Measurements from ENCODE around the gene TBXA2R.
A peak's percentile ranks its signal among the peaks of the same experiment; 100 is the strongest.

Gene TBXA2R

DNA sequence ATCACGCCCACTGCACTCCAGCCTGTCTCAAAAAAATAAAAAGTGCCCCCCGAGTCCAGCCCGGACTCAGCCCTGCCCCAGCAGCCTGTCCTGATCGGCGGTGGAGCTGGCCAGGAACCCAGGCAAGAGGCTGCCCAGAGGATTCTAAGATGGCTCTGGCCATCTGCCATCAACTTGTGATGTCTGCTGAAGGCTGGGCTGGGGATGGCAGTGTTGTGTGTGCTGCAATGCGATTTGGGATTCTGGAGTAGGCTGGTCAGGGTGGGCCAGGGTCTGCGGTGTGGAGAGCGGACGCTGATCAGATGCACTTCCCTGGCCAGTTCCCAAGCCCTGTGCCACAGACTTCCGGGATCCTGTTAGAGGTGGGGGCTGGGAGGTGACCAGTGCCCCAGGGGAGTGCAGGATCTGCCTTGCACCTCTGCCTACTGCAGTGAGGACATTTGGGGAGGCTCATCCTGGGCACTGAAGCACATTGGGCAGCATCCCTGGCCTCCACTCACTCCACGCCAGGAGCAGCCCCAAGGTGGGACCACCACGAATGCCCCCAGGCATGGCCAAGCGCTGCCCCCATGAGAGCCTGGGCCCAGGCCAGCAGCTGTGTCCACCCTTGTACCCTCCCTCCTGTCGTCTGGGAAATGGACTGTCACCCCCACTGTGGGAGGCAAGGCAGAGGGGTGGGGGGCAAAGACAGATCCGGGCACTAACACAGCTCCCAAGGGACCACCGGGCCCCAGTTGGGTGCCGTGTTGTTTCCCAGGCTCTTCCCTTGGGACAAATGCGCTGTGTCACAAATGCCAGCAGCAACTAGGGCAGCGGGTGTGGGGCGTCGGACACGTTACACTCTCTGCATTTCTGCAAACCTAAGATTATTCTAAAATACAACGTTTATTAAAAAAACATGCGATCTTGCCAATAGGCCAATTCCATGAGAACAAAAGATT is 3.4 kb upstream of the TBXA2R start:
- peak; percentile 38 for DNase-seq (ENCODE audit: low read depth)

DNA sequence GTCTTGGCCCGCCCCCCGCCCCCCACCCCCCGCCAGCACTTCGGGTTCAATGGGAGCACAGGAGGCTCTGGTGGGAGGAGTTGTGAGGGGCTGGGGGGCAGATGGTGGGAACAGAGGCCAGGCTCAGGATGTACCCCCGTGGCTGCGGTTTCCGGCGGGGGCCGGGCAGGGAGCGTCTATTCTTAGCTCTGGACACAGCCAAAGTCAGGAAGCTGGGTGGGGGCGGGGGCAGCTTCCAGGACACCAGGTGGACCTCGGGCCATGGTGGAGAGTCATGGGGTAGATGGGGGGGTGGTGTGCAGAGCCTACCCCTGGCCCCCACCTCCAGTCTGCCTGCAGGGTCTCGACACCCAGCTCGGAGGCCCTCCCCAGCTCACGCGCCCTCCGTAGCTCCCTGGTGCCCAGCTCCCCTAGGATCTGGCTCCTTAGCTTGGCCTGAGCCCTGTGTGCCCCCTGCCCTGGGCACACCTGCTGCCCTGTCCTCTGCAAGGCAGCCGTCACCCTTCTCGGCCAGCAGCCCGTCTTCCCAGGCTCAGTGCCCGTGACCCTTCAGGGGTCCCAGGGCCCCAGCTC is 2.2 kb upstream of the TBXA2R start:
- TF ChIP-seq POLR2A (IDR thresholded peaks at IDR 0.05; ENCODE audit: extremely low read depth, insufficient read length) = no peak
- TF ChIP-seq MYC (IDR thresholded peaks at IDR 0.05; ENCODE audit: low read depth, low read length) = peak; percentile 35; the same call in 1 of the 2 replicates
- TF ChIP-seq MAX (IDR thresholded peaks at IDR 0.05; ENCODE audit: low read depth, low read length) = no peak
- TF ChIP-seq, protein P1, sequence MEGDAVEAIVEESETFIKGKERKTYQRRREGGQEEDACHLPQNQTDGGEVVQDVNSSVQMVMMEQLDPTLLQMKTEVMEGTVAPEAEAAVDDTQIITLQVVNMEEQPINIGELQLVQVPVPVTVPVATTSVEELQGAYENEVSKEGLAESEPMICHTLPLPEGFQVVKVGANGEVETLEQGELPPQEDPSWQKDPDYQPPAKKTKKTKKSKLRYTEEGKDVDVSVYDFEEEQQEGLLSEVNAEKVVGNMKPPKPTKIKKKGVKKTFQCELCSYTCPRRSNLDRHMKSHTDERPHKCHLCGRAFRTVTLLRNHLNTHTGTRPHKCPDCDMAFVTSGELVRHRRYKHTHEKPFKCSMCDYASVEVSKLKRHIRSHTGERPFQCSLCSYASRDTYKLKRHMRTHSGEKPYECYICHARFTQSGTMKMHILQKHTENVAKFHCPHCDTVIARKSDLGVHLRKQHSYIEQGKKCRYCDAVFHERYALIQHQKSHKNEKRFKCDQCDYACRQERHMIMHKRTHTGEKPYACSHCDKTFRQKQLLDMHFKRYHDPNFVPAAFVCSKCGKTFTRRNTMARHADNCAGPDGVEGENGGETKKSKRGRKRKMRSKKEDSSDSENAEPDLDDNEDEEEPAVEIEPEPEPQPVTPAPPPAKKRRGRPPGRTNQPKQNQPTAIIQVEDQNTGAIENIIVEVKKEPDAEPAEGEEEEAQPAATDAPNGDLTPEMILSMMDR (IDR thresholded peaks at IDR 0.05; ENCODE audit: low read depth, low read length) = no peak
- no peak overlapping the region for H3K4me3 ChIP-seq (ENCODE audit: low read depth, low read length)
- peak; percentile 90 for DNase-seq (ENCODE audit: low read depth)

More for the DNA sequence above, 3.4 kb upstream of the TBXA2R start:
- no peak for TF ChIP-seq MAX (IDR thresholded peaks at IDR 0.05; ENCODE audit: low read depth, low read length)
- no peak for TF ChIP-seq MYC (IDR thresholded peaks at IDR 0.05; ENCODE audit: low read depth, low read length)
- TF ChIP-seq POLR2A (IDR thresholded peaks at IDR 0.05; ENCODE audit: extremely low read depth, insufficient read length) = no peak
- TF ChIP-seq, protein P1 (IDR thresholded peaks at IDR 0.05; ENCODE audit: low read depth, low read length) = no peak
- H3K4me3 ChIP-seq (ENCODE audit: low read depth, low read length) = no peak overlapping the region

- TF ChIP-seq MAX (IDR thresholded peaks at IDR 0.05; ENCODE audit: low read depth, low read length) (peak; percentile 18; the same call in 1 of the 2 replicates), POLR2A (IDR thresholded peaks at IDR 0.05; ENCODE audit: extremely low read depth, insufficient read length) (no peak), MYC (IDR thresholded peaks at IDR 0.05; ENCODE audit: low read depth, low read length) (peak; percentile 66)
- TF ChIP-seq, protein P1 (IDR thresholded peaks at IDR 0.05; ENCODE audit: low read depth, low read length) = no peak
These were observed 1.5 kb upstream of the TBXA2R start for GRCh38 chr19:3608079-3608641.

DNA sequence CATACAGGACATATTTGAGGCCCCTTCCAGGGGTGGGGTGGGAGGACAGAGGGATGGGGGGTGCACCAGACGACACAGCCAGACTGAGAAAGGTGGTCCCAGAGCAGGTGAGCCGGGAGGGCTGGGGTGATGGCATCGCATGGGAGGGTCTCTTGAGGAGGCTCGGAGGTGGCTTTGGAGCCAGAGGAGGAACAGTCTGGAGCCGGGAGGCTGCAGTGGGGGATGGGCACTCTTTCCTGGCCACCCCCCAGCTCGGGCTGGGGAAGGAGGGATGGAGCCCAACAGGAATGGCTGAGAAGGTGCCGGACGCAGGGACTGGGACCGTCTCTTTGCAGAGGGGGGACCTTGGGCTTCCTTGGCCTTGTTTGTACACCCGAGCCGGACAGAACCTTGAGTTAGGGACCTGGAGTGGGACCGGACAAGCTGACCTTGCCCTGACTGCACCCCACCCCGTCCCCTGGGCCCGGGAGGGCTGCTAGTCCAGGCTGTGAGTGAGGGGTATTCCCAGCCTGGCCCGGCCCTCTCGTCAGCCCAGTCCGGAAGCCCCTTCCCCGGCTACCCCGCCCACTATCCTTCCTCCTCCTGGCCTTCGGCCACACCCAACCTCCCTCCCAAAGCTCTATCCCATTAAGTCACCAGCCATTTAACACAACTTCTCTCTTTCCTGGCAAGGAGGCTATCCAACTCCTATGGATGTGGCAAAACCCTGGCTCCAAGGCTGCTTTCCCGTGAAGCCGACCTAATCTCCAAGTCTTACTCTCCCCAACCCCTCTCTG is 816 bp upstream of the TBXA2R start:
- H3K4me3 ChIP-seq (ENCODE audit: low read depth, low read length) = no peak overlapping the region
- DNase-seq (ENCODE audit: low read depth) = peak; percentile 35
- TF ChIP-seq POLR2A (IDR thresholded peaks at IDR 0.05; ENCODE audit: extremely low read depth, insufficient read length) (no peak), MYC (IDR thresholded peaks at IDR 0.05; ENCODE audit: low read depth, low read length) (no peak), MAX (IDR thresholded peaks at IDR 0.05; ENCODE audit: low read depth, low read length) (no peak)
- TF ChIP-seq, protein P1 (IDR thresholded peaks at IDR 0.05; ENCODE audit: low read depth, low read length) = no peak

More at GRCh38 chr19:3608079-3608641, 1.5 kb upstream of the TBXA2R start:
- peak overlapping the region; percentile 36 for H3K4me3 ChIP-seq (ENCODE audit: low read depth, low read length)
- DNase-seq (ENCODE audit: low read depth) = peak; percentile 88

DNA sequence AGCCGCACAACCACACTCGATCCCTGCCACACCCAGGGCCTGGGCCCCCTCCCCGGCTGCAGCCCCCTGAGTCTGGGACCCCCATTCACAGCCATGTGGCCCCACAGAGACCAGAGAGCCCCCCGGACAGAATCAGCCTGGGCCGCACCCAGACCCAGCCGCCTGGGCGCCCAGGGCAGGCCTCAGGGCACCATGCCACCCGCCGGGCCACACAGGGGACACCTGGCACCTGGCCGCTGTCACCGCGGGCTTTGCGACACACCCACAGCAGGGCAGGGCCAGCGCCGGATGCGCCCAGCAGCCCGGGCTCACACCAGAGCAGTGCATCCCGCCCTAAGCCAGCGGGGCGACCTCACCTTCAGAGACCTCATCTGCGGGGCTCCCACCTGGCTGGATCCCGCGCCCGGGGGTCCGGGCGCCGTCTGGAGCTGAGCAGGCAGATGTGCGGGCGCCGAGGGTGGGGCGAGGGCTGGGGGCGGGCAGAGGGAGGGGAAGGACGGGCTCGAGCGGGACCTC is 443 bp downstream of the TBXA2R start:
- no peak for DNase-seq (ENCODE audit: low read depth)
- H3K4me3 ChIP-seq (ENCODE audit: low read depth, low read length) = no peak overlapping the region

More for the DNA sequence above, 443 bp downstream of the TBXA2R start:
- TF ChIP-seq MAX (IDR thresholded peaks at IDR 0.05; ENCODE audit: low read depth, low read length) = no peak
- TF ChIP-seq POLR2A (IDR thresholded peaks at IDR 0.05; ENCODE audit: extremely low read depth, insufficient read length) = no peak
- TF ChIP-seq, protein P1 (IDR thresholded peaks at IDR 0.05; ENCODE audit: low read depth, low read length) = no peak
- no peak for TF ChIP-seq MYC (IDR thresholded peaks at IDR 0.05; ENCODE audit: low read depth, low read length)

Measured in NB4 (cell line).